HL-60/S4 treated with phorbol 12-myristate 13-acetate at 8.2 ng/mL for 4 days and 3 days (cell line): ENCODE measurements around the gene FBXO42.

Source experiments
- in situ Hi-C: fragments of 300-500 bp; cut with MboI; formaldehyde crosslinking; loops from 2 replicates; pipeline ENCODE4 v1.15.0; 2022; ENCODE audit warnings: low sequenced_read_pairs

Gene FBXO42

DNA sequence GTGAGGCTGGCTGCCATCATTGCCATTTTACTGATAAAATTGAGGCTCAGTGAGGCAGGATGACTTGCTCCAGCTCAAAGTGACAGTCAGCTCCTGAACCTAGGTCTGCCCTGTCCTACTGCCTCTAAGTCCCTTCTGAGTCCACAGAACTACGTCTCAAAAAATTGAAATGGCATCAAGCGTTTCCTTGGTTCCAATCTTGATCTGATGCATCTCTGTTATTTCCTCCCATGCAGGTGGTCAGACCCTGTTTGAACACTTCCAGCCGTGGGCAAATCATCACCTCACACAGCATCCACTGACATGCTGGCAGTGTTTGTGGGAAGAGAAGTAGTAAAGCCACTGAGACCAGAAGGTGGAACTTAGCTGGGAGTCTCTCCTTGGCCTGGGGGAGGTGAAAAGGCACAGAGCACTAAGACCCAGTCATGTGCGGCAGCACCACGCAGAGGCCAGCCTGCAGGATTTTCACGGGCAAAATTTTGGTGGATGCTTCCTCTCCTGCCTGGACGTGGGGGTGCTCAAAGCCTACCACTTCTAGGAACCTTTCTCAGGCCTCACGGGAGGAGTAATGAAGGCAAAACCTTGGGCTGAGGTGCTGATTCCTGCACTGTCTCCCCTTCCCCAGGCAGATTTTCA, 107.5 kb downstream of the FBXO42 start:
- in situ Hi-C loops, result no loop called here

DNA sequence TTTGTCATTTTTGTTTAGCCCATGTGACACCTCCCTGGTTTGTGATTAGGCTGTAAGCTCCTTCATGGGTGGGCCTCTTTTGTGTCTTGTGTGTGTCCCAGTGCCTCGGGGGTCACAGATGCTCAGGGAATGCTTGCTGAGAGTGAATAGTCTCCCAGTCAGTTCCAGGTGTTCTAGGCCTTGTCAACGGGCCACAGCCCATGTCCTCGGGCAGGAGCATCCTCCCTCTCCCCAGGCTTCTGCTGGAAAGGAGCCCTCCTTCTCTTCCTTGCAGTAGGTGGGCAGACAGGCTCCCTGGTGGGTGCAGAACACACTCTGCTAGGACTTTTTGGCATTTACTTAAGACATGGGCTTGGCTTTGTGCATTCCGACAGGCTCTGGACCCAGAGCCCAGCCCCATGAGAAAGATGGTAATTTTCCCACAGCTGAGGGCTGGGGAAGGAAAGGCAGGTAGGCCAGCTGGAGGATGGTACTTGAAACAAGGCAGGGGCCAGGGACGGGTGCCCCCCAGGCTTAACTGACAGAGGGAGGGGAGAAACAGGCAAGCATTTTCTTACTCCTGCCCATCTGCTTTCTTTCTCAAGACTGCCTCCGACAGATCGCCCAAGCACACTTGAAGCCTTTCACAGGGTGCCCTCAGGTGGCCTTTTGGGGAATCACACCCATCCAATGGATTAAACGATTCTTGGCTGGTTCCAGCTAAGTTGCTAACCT, 108.2 kb downstream of the FBXO42 start:
- in situ Hi-C loops, result no loop called here

GRCh38 chr1:16243215-16243610, 109.1 kb downstream of the FBXO42 start:
- in situ Hi-C loops, result no loop called here

- in situ Hi-C loops, result no loop called here
Measured at GRCh38 chr1:16242556-16243214, 109.6 kb downstream of the FBXO42 start.

DNA sequence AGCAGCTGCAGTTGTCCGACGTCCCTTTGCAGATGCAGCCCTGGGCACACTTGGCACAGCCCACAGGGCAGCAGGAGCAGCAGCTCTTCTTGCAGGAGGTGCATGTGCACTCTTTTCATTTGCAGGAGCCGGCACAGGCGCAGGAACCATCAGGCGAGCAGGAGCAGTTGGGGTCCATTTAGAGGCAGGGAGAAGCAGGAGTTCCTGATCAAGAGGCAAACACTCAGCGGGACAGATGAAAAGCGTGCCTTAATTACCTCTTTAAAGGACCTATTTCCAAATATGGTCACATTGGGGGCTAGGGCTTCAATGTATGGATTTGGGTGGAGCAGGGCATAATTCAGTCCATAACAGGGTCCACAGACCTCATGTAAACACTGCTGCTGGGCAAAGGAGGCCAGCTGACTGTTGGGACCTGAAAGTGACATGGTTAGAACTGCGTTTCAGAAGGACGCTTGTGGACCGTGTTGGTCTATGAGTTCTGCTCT, 111.0 kb downstream of the FBXO42 start:
- in situ Hi-C loops, result no loop called here

DNA sequence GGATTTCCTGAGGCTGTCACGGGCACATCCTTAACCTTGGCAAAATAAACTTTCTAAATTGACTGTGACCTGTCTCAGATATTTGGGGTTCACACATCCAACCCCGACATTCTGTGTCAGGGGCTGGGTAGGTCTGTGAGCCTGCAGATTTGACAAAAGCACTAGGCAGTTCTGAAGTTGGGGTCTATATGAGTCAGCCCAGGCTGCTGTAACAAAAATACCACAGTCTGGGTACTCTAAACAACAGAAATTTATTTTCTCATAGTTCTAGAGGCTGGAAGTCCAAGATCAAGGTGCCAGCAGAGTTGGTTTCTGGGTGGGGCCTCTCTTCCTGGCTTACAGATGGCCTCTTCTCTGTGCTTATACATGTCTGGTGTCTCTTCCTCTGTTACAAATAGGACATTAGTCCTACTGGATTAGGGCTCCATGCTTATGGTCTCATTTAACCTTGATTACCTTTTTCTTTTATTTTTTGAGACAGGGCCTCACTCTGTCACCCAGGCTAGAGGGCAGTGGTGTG, 112.2 kb downstream of the FBXO42 start:
- in situ Hi-C loops, result no loop called here

GRCh38 chr1:16237343-16237830, 114.9 kb downstream of the FBXO42 start:
- in situ Hi-C loops, result no loop called here

- in situ Hi-C loops, result no loop called here
Measured at GRCh38 chr1:16236511-16237342, 115.6 kb downstream of the FBXO42 start, which contains the start of gene CPLANE2. Gene CPLANE2, minus strand, starts transcription at chr1:16237183. Its CDS starts 441 bp downstream, at chr1:16236742.

DNA sequence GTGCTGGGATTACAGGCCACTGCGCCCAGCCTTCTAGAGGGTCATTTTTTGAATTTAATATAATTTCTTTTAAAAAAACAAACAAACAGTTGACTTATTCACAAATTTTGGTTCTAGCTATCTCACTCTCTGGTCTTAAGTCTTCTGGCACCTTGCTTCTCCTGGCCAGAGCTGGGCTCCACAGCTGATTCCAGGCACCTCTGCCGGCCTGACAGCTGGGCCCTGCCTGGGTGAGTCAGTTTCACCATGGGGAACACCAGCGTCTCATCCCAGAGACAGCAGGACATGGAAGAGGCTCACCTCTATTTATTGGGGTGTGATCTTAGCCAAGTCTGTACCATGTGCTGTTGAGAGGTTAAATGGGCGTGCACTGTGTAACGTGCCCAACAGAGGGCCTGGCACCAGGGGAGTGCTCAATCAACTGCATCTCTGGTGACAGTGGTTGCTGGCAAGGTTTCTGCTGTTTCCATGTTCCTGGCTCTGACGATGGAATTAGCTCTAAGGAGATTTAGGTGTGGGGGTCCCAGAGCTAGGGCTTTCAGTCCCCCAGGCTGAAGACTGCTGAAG, 116.3 kb downstream of the FBXO42 start:
- in situ Hi-C loops, result no loop called here

GRCh38 chr1:16235347-16235746, 116.9 kb downstream of the FBXO42 start:
- in situ Hi-C loops, result no loop called here

DNA sequence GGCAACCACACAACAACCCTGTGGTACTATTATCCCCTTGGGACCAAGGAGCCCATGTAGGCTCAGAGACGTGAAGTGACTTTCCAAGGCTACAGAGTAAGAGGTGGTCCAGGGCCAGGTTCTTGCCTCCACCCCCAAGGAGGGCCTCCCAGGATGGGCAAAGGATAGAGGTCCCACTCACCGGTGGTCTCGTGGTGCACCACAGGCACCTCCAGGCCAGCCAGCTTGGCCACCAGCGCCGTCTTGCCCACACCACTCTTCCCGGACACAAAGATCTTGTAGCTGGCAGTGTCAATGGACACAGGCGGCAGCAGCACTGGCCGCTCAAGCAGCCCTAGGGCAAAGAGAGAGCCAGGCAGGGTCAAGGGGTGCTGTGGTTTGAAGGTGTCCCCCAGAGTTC, 118.8 kb downstream of the FBXO42 start:
- in situ Hi-C loops, result no loop called here

DNA sequence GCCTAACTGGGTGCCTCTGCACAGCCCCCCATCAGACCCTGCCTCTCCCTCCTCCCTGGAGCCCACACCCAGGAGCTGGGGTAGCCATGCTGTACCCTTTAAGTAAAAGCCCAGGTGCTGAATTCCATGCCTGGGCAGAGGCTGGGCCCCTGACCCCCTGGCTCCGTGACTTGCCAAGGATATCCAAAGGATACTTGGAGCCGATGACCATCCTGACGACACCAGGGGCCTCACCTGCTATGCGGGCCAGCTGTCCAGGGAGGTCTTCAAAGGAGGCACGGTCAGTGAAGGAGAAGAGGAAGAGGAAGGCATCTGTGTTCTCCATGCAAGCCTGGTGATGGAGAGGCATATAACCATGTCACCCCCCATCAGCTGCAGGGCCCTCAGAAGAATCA, 120.0 kb downstream of the FBXO42 start:
- in situ Hi-C loops, result no loop called here

GRCh38 chr1:16231331-16232315, 120.7 kb downstream of the FBXO42 start:
- in situ Hi-C loops, result no loop called here

DNA sequence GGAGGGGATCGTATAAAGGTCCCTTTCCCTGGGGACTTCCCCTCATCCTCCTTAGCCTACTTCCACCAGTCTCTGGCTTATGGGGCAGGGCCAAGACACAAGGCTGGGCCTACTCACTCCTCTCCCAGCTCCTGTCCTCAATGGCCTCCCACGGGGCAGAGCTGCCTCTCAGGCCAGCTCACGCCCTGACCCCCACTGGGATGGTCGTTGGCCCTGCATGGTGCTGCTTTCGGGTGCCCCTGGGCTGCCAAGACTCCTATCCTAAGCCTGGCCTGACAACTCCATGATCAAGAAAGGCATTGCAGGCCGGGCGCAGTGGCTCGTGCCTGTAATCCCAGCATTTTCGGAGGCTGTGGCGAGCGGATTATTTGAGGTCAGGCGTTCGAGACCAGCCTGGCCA, 121.5 kb downstream of the FBXO42 start:
- in situ Hi-C loops, result no loop called here

DNA sequence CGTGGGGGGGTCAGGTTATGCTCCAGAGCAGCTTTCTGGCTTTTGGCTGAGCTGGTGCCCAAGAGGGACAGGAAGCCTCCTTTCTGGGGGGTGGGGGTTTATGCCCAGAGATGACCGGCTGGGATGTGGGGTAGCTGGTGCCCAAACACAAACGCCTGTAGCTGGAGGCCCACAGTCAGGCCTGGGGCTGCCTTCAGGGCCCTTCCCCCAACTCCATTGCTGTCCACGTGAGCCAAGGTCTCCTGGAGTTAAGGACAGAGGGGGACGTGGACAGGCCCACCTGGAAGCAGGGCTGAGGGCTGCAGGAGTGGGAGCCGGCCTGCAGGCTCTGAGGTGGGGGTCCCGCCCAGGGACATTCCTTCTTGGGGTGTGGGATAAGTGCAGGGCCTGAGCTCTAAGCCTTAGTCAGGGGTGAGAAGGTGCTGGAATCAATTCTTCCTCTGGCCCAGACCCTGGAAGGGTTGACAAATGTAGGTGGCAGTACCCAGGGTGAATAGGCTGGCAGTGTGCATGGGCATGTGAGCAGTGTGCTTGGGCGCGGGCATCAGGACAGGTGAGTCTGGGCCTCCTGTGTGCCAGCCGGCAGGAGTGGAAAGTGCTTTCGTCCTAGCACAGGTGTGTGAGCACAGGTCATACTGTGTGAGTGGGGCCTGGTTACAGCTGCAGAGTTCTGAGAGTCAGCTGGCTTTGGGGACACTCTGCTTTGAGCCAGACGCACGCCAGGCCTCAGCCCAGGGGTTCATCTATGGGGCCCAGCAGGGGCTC, 122.1 kb downstream of the FBXO42 start:
- in situ Hi-C loops, result no loop called here

DNA sequence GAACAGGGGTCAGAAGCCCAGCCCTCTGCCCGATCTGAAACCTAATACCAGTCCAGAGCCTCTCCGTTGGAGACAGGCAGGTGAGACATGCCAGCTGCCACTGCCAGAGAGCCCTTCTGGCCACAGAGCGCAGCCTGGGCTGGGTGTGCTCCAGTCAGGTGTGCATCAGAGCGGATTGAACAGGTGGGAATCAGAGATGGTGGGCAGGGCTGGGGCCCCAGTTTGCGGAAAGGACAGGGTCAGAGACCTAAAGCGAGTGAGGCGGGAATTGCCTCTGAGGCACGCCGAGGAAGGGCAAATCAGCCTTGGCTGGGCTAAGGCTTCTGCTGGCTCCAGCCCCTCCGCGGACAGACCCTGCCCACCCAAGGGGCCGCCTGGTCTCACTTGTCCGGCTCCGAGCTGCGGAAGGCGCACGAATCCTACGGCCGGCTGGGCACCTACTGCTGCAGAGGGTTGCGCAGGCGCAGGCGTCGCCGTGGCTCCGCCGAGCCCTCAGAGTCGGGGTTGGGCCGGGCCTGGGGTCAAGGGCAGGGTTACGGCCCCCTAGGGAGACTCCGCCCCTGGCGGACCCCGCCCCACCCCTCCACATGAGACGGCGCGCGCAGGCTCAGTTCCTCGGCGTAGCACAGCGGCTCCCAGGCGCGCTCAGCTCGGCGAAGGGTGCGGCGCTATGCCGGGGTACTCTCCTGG, 125.6 kb downstream of the FBXO42 start:
- in situ Hi-C loops, result no loop called here

DNA sequence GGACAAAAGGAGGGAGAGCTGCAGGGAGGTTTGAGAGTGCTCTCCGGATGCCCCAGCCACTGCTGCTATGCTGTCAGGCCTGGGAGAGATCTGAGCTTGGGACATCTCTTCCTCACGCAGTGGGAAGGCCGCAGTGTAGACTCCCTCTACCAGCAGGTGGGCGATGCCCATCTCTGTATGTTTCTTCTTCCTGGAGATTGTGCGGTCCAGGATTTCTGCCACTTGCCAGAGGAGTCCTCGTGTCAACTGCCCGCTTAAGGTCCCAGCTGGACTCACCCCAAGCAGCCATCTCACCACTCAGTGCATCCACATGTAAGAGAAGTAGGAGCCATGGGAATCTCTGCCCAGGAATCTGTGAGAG, 126.2 kb downstream of the FBXO42 start:
- in situ Hi-C loops, result no loop called here

DNA sequence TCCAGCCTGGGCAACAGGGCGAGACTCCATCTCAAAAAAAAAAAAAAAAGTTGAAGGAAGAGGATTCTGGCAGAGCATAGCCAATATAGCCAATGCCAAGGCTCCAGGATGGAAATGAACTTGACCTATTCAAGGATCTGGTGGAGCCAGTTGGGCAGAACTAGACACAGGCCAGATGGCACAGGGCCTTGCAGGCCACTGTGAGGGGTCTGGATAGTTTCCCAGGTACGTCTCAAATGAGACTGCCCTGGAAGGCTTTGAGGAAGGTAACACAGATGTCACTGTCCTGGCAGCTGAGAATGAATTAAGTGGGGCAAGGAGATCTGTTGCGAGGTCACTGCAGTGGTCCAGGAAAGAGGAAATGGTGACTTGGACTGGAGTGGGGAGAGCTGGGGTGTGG, 127.8 kb downstream of the FBXO42 start:
- in situ Hi-C loops, result no loop called here
